HepG2 (cell line): ENCODE measurements around the gene SLC25A5. TPM values are rescaled to one million over a fixed set of nuclear protein-coding genes. Genes with fewer than 3 reads are reported as not detected.

Experiments
- ATAC-seq: fragments of 200-7000 bp; cut with Tn5 transposase; 3 replicates; pipeline ENCODE4 v1.9.1; 2020; ENCODE audit warnings: mild to moderate bottlenecking, moderate library complexity
- BruUV-seq: library from RNA; stranded (reverse); fragments of 400-500 nt; replicated peaks from 2 replicates; lab custom pipeline; 2021; lab: Mats Ljungman, UMichigan
- CTCF ChIA-PET: fragments of 300-600 bp; formaldehyde crosslinking; extraction: SDS; loops from one replicate; lab custom pipeline; 2021; ENCODE audit warnings: low total read pairs, inconsistent platforms, low intra/inter-chr PET ratio; lab: Yijun Ruan, JAX
- POLR2A ChIA-PET: fragments of 350-600 bp; sonication (Branson Sonifier 250); formaldehyde crosslinking; loops from one replicate; lab custom pipeline; 2020; ENCODE audit warnings: antibody characterized with exemption, inconsistent platforms; lab: Yijun Ruan, JAX
- DNase-seq: peaks from one replicate; pipeline ENCODE4 v3.0.0-alpha.2; 2015; ENCODE audit warnings: low spot score
- FAIRE-seq: peaks from 3 replicates; lab custom pipeline; 2011; peaks lifted over from hg19 to GRCh38; lab: Jason Lieb, UNC
- H2AFZ ChIP-seq: one replicate; pipeline ENCODE4 v1.6.1; 2011; ENCODE audit warnings: low read length, inconsistent platforms
- H3K27ac ChIP-seq: fragments of 300-600 bp; 3 replicates; pipeline ENCODE4 v1.8.0; 2011; ENCODE audit warnings: mixed run types, mild to moderate bottlenecking, mixed read lengths, low read length, inconsistent platforms; ENCODE audit not compliant: insufficient read depth; ENCODE audit errors: extremely low read length
- H3K27me3 ChIP-seq, 2 experiments: fragments of 200-600 bp in 1 of 2; 2 replicates in 1 of 2; 3 replicates in 1 of 2; pipeline versions ENCODE4 v1.6.0 to v1.8.0; 2011; ENCODE audit warnings: low read length in 2 of 2, mild to moderate bottlenecking in 2 of 2, moderate library complexity in 2 of 2, inconsistent platforms in 1 of 2; ENCODE audit not compliant: insufficient read depth in 2 of 2, control insufficient read depth in 1 of 2
- H3K36me3 ChIP-seq, 2 experiments: fragments of 200-600 bp in 1 of 2; replicated peaks in 1 of 2; 2 replicates in 1 of 2; 3 replicates in 1 of 2; pipeline versions ENCODE4 v1.5.1 to v1.8.0; 2011; ENCODE audit warnings: low read length in 2 of 2, inconsistent platforms in 1 of 2; ENCODE audit not compliant: insufficient read depth in 2 of 2, control insufficient read depth in 1 of 2
- H3K4me1 ChIP-seq: 2 replicates; pipeline ENCODE4 v1.5.1; 2012; ENCODE audit warnings: low read length, inconsistent platforms; ENCODE audit not compliant: insufficient read depth
- H3K4me2 ChIP-seq: 2 replicates; pipeline ENCODE4 v1.6.0; 2011; ENCODE audit warnings: low read depth, low read length, inconsistent platforms
- H3K4me3 ChIP-seq, 3 experiments: fragments of 200-600 bp in 1 of 3; sonication (generic), shearing (Covaris generic) in 1 of 3; replicated peaks in 1 of 3; 2 replicates each; pipeline ENCODE4 v1.5.1; 2011 to 2016; ENCODE audit warnings: low read length in 3 of 3, inconsistent platforms in 2 of 3, low read depth in 2 of 3, mild to moderate bottlenecking in 2 of 3, control low read depth in 1 of 3, mixed read lengths in 1 of 3; ENCODE audit not compliant: insufficient read depth in 1 of 3
- H3K79me2 ChIP-seq: one replicate; pipeline ENCODE4 v1.6.1; 2011; ENCODE audit warnings: low read length, inconsistent platforms; ENCODE audit not compliant: insufficient read depth
- H3K9ac ChIP-seq: 2 replicates; pipeline ENCODE4 v1.6.0; 2011; ENCODE audit warnings: mild to moderate bottlenecking, low read depth, low read length, inconsistent platforms; ENCODE audit not compliant: insufficient read depth
- H3K9me3 ChIP-seq: 2 replicates; pipeline ENCODE4 v1.5.1; 2012; ENCODE audit warnings: mild to moderate bottlenecking, low read length
- H4K20me1 ChIP-seq: 2 replicates; pipeline ENCODE4 v1.6.0; 2011; ENCODE audit warnings: inconsistent platforms, mild to moderate bottlenecking, low read length, moderate library complexity; ENCODE audit not compliant: insufficient read depth
- CAMTA2 ChIP-seq: sonication (generic); formaldehyde crosslinking; IDR thresholded peaks from 2 replicates; pipeline ENCODE4 v1.4.0; 2020; ENCODE audit warnings: mild to moderate bottlenecking, missing genetic modification reagents, borderline replicate concordance
- CCDC6 ChIP-seq: sonication (generic); formaldehyde crosslinking; IDR thresholded peaks from 2 replicates; pipeline ENCODE4 v1.8.1; 2022; ENCODE audit warnings: mild to moderate bottlenecking, missing genetic modification reagents, moderate library complexity
- ISX ChIP-seq: sonication (generic); formaldehyde crosslinking; conservative IDR thresholded peaks from 2 replicates; pipeline ENCODE4 v1.5.0; 2020; ENCODE audit warnings: missing genetic modification reagents
- MXD3 ChIP-seq: IDR thresholded peaks from 2 replicates; pipeline ENCODE4 v1.6.1; 2016; ENCODE audit warnings: mild to moderate bottlenecking, missing biosample characterization, missing genetic modification reagents
- PLSCR1 ChIP-seq: sonication (generic); formaldehyde crosslinking; IDR thresholded peaks from 2 replicates; pipeline ENCODE4 v1.5.0; 2020; ENCODE audit warnings: missing genetic modification reagents, mild to moderate bottlenecking, borderline replicate concordance
- RFX5 ChIP-seq: IDR thresholded peaks from 2 replicates; pipeline ENCODE4 v1.6.1; 2011; ENCODE audit warnings: low read depth, low read length, improper control_type of control experiment
- TOPORS ChIP-seq: sonication (generic); formaldehyde crosslinking; IDR thresholded peaks from 2 replicates; pipeline ENCODE4 v1.8.0; 2023; ENCODE audit warnings: mild to moderate bottlenecking, missing genetic modification reagents
- ZFP36 ChIP-seq: fragments of 150-350 bp; IDR thresholded peaks from 2 replicates; pipeline ENCODE4 v1.6.1; 2018; ENCODE audit warnings: borderline replicate concordance, low read length, low read depth; ENCODE audit not compliant: partially characterized antibody
- ZFY ChIP-seq: sonication (generic); formaldehyde crosslinking; IDR thresholded peaks from 2 replicates; pipeline ENCODE4 v1.4.0; 2020; ENCODE audit warnings: missing genetic modification reagents
- ZNF253 ChIP-seq: sonication (generic); formaldehyde crosslinking; IDR thresholded peaks from 2 replicates; pipeline ENCODE4 v1.8.0; 2022; ENCODE audit warnings: mild to moderate bottlenecking, missing genetic modification reagents, borderline replicate concordance
- ZNF280D ChIP-seq: sonication (generic); formaldehyde crosslinking; IDR thresholded peaks from 2 replicates; pipeline ENCODE4 v1.5.1; 2020; ENCODE audit warnings: mild to moderate bottlenecking, missing genetic modification reagents
- ZNF746 ChIP-seq: sonication (generic); formaldehyde crosslinking; IDR thresholded peaks from 2 replicates; pipeline ENCODE4 v1.8.0; 2022; ENCODE audit warnings: mild to moderate bottlenecking, missing genetic modification reagents
- WGBS: methylation state at CpG from one replicate; pipeline ENCODE4 v1.1.6; 2017; ENCODE audit warnings: low lambda C conversion rate; 5-methylcytosine and 5-hydroxymethylcytosine counted together
- in situ Hi-C: cut with HindIII; loops from 2 replicates; pipeline ENCODE4 v1.10.0; 2017; ENCODE audit warnings: low pct_unique_long_range_greater_than_20kb; ENCODE audit not compliant: extremely low pct_ligation_motif_present
- intact Hi-C: fragments of 100-400 bp; cut with micrococcal nuclease; formaldehyde crosslinking; loops from one replicate; pipeline ENCODE4 v1.10.0; 2022; ENCODE audit not compliant: unreplicated experiment
- polyA plus RNA-seq, 8 experiments: library from polyadenylated mRNA; depleted of rRNA in 3 of 8; stranded (reverse) in 7 of 8; unstranded in 1 of 8; fragments of >200 nt; fragmentation: Illumina TruSeq in 4 of 8; extraction: Trizol in 4 of 8; gene quantifications; 2 replicates each; pipeline versions ENCODE4 v1.2.1 to v1.2.3, GENCODE V29; 2011 to 2016; ENCODE audit warnings: low read depth in 4 of 8, missing spikeins in 1 of 8, mixed read lengths in 1 of 8; ENCODE audit not compliant: insufficient read depth in 1 of 8
- total RNA-seq, 5 experiments: library from RNA; depleted of rRNA; stranded (reverse); fragments of >200 nt; fragmentation: Illumina TruSeq; extraction: Trizol; gene quantifications; 2 replicates each; pipeline ENCODE4 v1.2.3, GENCODE V29; 2016; ENCODE audit warnings: low read depth in 1 of 5

Gene SLC25A5
- total and polyA plus RNA-seq, 2 of the 13 experiments (the other 11 are each of a cell fraction or from before 2014, with no cell fraction given), result 300 to 402 TPM

- H3K4me2 ChIP-seq, result peak overlapping the region; percentile 66
- ATAC-seq (no peak), FAIRE-seq (no peak), DNase-seq (no peak)
- H4K20me1 ChIP-seq, result no peaks in the 10 kb centered on the region
- intact Hi-C loops (no loop called here), in situ Hi-C loops (no loop called here)
- CTCF ChIA-PET, result interaction anchor here (1.1 kb wide), 1 partner anchor 10 kb away, joined by 3 read pairs; the partner anchor contains the start of gene SLC25A5
- no TSS peak for BruUV-seq
- no peak overlapping the region for H2AFZ ChIP-seq
- peak overlapping the region; percentile 21 to 45 (median 37); a peak in 4 of 6 replicates for H3K4me3 ChIP-seq
- no peaks in the 10 kb centered on the region for H3K9me3 ChIP-seq
- no peaks in the 10 kb centered on the region for H3K27me3 ChIP-seq
- 46% methylated on average over 4 of the region's 4 CpGs for WGBS
- POLR2A ChIA-PET, result interaction anchor here (0.5 to 3.0 kb wide), 11 partner anchors 8 to 375 kb away, joined by 3 to 51 read pairs (median 3); partner anchors contain the start of genes RPL39, SEPTIN6, SLC25A5 and UPF3B
- no peak for TF ChIP-seq CAMTA2 (CRISPR knock-in tag)
- TF ChIP-seq RFX5, result no peak
- TF ChIP-seq ZNF253 (CRISPR knock-in tag), result no peak
- TF ChIP-seq ISX (CRISPR knock-in tag), result no peak
- TF ChIP-seq ZFY (CRISPR knock-in tag), result no peak
- no peak for TF ChIP-seq PLSCR1 (CRISPR knock-in tag)
- TF ChIP-seq ZNF280D (CRISPR knock-in tag), result no peak
- no peak for TF ChIP-seq TOPORS (CRISPR knock-in tag)
- TF ChIP-seq CCDC6 (CRISPR knock-in tag), result no peak
- no peak for TF ChIP-seq ZNF746 (CRISPR knock-in tag)
- TF ChIP-seq ZFP36, result no peak
- no peak for TF ChIP-seq MXD3 (CRISPR knock-in tag)
- no peaks in the 10 kb centered on the region for H3K79me2 ChIP-seq
- H3K4me1 ChIP-seq, result peaks cover 46% of the 10 kb centered on the region
- no peaks in the 10 kb centered on the region for H3K36me3 ChIP-seq
- H3K9ac ChIP-seq, result peak overlapping the region; percentile 52; the same call in 1 of the 2 replicates
- H3K27ac ChIP-seq, result peak overlapping the region; percentile 77
These were observed 10.3 kb downstream of the SLC25A5 start for GRCh38 chrX:119478504-119478903.
